ENCODE data around the gene TPO. TPM values are rescaled to one million over a fixed set of nuclear protein-coding genes. Genes with fewer than 3 reads are reported as not detected.
"Not testable (repeated sequence)": the region's sequence is repeated elsewhere in the genome, so short reads cannot be mapped to it uniquely, and the experiment has no call there.

TPO gene
- total and polyA plus RNA-seq, 4 donors = not detected

DNA sequence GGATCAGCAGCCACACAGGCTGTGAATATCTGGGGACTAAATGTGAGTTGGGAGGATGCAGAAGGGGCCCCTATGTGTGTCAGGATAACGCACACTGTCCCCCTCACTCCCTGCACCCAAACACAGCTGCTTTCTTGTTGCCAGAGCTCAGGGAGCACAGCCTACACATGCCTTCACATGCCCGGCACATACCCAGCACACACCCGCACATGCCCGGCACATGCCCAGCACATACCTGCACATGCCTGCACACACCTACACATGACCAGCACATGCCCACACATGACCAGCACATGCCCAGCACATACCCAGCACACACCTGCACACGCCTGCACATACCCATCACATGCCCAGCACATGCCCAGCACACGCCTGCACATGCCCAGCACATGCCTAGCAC lies 75.6 kb downstream of the TPO start:
- TF ChIP-seq, protein P1, sequence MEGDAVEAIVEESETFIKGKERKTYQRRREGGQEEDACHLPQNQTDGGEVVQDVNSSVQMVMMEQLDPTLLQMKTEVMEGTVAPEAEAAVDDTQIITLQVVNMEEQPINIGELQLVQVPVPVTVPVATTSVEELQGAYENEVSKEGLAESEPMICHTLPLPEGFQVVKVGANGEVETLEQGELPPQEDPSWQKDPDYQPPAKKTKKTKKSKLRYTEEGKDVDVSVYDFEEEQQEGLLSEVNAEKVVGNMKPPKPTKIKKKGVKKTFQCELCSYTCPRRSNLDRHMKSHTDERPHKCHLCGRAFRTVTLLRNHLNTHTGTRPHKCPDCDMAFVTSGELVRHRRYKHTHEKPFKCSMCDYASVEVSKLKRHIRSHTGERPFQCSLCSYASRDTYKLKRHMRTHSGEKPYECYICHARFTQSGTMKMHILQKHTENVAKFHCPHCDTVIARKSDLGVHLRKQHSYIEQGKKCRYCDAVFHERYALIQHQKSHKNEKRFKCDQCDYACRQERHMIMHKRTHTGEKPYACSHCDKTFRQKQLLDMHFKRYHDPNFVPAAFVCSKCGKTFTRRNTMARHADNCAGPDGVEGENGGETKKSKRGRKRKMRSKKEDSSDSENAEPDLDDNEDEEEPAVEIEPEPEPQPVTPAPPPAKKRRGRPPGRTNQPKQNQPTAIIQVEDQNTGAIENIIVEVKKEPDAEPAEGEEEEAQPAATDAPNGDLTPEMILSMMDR (IDR thresholded peaks at IDR 0.05; ENCODE audit: low read depth, low read length, missing input control) = no peak
- TF ChIP-seq, protein P2, sequence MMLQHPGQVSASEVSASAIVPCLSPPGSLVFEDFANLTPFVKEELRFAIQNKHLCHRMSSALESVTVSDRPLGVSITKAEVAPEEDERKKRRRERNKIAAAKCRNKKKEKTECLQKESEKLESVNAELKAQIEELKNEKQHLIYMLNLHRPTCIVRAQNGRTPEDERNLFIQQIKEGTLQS (IDR thresholded peaks at IDR 0.05) = no peak
- no peak for TF ChIP-seq EGR1 (IDR thresholded peaks at IDR 0.05; ENCODE audit: low read depth in 2 of 2)
- TF ChIP-seq HNF4A (conservative IDR thresholded peaks at IDR 0.05) = no peak
- TF ChIP-seq GABPA (IDR thresholded peaks at IDR 0.05 in 1 of 2, conservative IDR thresholded peaks at IDR 0.05 in 1 of 2) = no peak
- TF ChIP-seq FOXA1 (IDR thresholded peaks at IDR 0.05) = no peak
- TF ChIP-seq JUND (IDR thresholded peaks at IDR 0.05) = no peak
- TF ChIP-seq, protein P3, sequence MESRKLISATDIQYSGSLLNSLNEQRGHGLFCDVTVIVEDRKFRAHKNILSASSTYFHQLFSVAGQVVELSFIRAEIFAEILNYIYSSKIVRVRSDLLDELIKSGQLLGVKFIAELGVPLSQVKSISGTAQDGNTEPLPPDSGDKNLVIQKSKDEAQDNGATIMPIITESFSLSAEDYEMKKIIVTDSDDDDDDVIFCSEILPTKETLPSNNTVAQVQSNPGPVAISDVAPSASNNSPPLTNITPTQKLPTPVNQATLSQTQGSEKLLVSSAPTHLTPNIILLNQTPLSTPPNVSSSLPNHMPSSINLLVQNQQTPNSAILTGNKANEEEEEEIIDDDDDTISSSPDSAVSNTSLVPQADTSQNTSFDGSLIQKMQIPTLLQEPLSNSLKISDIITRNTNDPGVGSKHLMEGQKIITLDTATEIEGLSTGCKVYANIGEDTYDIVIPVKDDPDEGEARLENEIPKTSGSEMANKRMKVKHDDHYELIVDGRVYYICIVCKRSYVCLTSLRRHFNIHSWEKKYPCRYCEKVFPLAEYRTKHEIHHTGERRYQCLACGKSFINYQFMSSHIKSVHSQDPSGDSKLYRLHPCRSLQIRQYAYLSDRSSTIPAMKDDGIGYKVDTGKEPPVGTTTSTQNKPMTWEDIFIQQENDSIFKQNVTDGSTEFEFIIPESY (IDR thresholded peaks at IDR 0.05) = no peak
- TF ChIP-seq SP1 (IDR thresholded peaks at IDR 0.05) = no peak
- no peak for TF ChIP-seq TAF1 (conservative IDR thresholded peaks at IDR 0.05)
- no peak for TF ChIP-seq HNF4G (IDR thresholded peaks at IDR 0.05)
- TF ChIP-seq YY1 (IDR thresholded peaks at IDR 0.05) = no peak
- TF ChIP-seq NR2F2 (IDR thresholded peaks at IDR 0.05) = no peak
- Histone ChIP-seq H3K9me3 (ENCODE audit: control insufficient read depth in 4 of 4, low read length in 3 of 4) (no peaks in the 10 kb centered on the region), H3K27me3 (ENCODE audit: control insufficient read depth in 4 of 4, insufficient read depth in 4 of 4, low read length in 3 of 4) (no peaks in the 10 kb centered on the region), H3K27ac (ENCODE audit: low read depth in 1 of 2, low read length in 2 of 2) (no peak overlapping the region), H3K4me1 (ENCODE audit: control insufficient read depth in 4 of 4, insufficient read depth in 4 of 4, low read length in 3 of 4) (no peaks in the 10 kb centered on the region), H3K9ac (ENCODE audit: low read depth in 1 of 2, low read length in 2 of 2) (no peak overlapping the region), H3K36me3 (ENCODE audit: control insufficient read depth in 4 of 4, insufficient read depth in 3 of 4, low read depth in 1 of 4, low read length in 3 of 4) (no peaks in the 10 kb centered on the region), H3K4me3 (ENCODE audit: low read depth in 1 of 3, low read length in 3 of 3) (no peak overlapping the region)
- no peak for DNase-seq (ENCODE audit: low spot score)
- 93% methylated on average over 6 of the region's 6 CpGs for WGBS

DNA sequence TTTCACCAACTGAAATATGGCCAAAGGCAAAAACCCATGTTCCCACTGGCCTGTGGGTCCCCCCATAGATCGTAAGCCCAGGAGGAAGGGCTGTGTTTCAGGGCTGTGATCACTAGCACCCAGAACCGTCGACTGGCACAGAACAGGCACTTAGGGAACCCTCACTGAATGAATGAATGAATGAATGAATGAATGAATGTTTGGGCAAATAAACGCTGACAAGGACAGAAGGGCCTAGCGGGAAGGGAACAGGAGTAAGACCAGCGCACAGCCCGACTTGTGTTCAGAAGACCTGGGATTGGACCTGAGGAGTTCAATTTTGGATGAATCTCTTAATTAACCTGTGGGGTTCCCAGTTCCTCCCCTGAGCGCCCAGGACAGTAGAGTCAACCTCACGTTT lies 76.2 kb downstream of the TPO start:
- TF ChIP-seq, protein P4, sequence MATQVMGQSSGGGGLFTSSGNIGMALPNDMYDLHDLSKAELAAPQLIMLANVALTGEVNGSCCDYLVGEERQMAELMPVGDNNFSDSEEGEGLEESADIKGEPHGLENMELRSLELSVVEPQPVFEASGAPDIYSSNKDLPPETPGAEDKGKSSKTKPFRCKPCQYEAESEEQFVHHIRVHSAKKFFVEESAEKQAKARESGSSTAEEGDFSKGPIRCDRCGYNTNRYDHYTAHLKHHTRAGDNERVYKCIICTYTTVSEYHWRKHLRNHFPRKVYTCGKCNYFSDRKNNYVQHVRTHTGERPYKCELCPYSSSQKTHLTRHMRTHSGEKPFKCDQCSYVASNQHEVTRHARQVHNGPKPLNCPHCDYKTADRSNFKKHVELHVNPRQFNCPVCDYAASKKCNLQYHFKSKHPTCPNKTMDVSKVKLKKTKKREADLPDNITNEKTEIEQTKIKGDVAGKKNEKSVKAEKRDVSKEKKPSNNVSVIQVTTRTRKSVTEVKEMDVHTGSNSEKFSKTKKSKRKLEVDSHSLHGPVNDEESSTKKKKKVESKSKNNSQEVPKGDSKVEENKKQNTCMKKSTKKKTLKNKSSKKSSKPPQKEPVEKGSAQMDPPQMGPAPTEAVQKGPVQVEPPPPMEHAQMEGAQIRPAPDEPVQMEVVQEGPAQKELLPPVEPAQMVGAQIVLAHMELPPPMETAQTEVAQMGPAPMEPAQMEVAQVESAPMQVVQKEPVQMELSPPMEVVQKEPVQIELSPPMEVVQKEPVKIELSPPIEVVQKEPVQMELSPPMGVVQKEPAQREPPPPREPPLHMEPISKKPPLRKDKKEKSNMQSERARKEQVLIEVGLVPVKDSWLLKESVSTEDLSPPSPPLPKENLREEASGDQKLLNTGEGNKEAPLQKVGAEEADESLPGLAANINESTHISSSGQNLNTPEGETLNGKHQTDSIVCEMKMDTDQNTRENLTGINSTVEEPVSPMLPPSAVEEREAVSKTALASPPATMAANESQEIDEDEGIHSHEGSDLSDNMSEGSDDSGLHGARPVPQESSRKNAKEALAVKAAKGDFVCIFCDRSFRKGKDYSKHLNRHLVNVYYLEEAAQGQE (IDR thresholded peaks at IDR 0.05) = no peak
- TF ChIP-seq RXRA (IDR thresholded peaks at IDR 0.05) (no peak), GABPA (IDR thresholded peaks at IDR 0.05 in 1 of 2, conservative IDR thresholded peaks at IDR 0.05 in 1 of 2) (no peak), TAF1 (conservative IDR thresholded peaks at IDR 0.05) (no peak), SP1 (IDR thresholded peaks at IDR 0.05) (no peak), FOXA2 (IDR thresholded peaks at IDR 0.05) (no peak), YY1 (IDR thresholded peaks at IDR 0.05) (no peak), EGR1 (IDR thresholded peaks at IDR 0.05; ENCODE audit: low read depth in 2 of 2) (no peak), RAD21 (IDR thresholded peaks at IDR 0.05) (no peak), HNF4A (conservative IDR thresholded peaks at IDR 0.05) (no peak), NR2F2 (IDR thresholded peaks at IDR 0.05) (no peak), HNF4G (IDR thresholded peaks at IDR 0.05) (no peak), JUND (IDR thresholded peaks at IDR 0.05) (no peak)
- TF ChIP-seq, protein P5, sequence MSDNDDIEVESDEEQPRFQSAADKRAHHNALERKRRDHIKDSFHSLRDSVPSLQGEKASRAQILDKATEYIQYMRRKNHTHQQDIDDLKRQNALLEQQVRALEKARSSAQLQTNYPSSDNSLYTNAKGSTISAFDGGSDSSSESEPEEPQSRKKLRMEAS (IDR thresholded peaks at IDR 0.05) = no peak
- TF ChIP-seq, protein P1 (IDR thresholded peaks at IDR 0.05; ENCODE audit: low read depth, low read length, missing input control) = no peak
- TF ChIP-seq, protein P2 (IDR thresholded peaks at IDR 0.05) = no peak
- Histone ChIP-seq H3K36me3 (ENCODE audit: control insufficient read depth in 4 of 4, insufficient read depth in 3 of 4, low read depth in 1 of 4, low read length in 3 of 4) (no peaks in the 10 kb centered on the region), H3K4me3 (ENCODE audit: low read depth in 1 of 3, low read length in 3 of 3) (no peak overlapping the region), H3K27me3 (ENCODE audit: control insufficient read depth in 4 of 4, insufficient read depth in 4 of 4, low read length in 3 of 4) (no peaks in the 10 kb centered on the region), H3K27ac (ENCODE audit: low read depth in 1 of 2, low read length in 2 of 2) (no peak overlapping the region), H3K9me3 (ENCODE audit: control insufficient read depth in 4 of 4, low read length in 3 of 4) (no peaks in the 10 kb centered on the region), H3K9ac (ENCODE audit: low read depth in 1 of 2, low read length in 2 of 2) (no peak overlapping the region), H3K4me1 (ENCODE audit: control insufficient read depth in 4 of 4, insufficient read depth in 4 of 4, low read length in 3 of 4) (no peaks in the 10 kb centered on the region)
- WGBS = 93% methylated on average over 9 of the region's 9 CpGs
- no peak for DNase-seq (ENCODE audit: low spot score)

DNA sequence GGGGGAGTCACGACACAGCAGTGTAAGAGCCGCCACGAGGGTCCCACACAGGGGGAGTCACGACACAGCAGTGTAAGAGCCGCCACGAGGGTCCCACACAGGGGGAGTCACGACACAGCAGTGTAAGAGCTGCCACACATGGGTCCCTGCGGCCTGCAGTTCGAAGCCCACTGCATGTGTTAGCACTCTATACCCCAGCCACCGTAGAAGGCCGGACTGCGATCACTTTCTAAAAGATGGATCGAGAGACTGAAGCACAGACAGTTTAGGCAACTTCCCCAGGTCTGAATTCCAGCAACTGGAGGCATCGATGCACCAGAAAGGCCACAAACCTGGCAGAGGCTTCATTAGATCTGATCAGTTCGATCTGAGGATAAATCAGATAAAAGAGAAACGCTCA lies 77.1 kb downstream of the TPO start:
- H3K27me3 ChIP-seq (ENCODE audit: control insufficient read depth in 4 of 4, insufficient read depth in 4 of 4, low read length in 3 of 4); H3K36me3 ChIP-seq (ENCODE audit: control insufficient read depth in 4 of 4, insufficient read depth in 3 of 4, low read depth in 1 of 4, low read length in 3 of 4); H3K4me1 ChIP-seq (ENCODE audit: control insufficient read depth in 4 of 4, insufficient read depth in 4 of 4, low read length in 3 of 4); DNase-seq (ENCODE audit: low spot score); H3K9me3 ChIP-seq (ENCODE audit: control insufficient read depth in 4 of 4, low read length in 3 of 4); H3K4me3 ChIP-seq (ENCODE audit: low read depth in 1 of 3, low read length in 3 of 3); H3K9ac ChIP-seq (ENCODE audit: low read depth in 1 of 2, low read length in 2 of 2); H3K27ac ChIP-seq (ENCODE audit: low read depth in 1 of 2, low read length in 2 of 2): not testable (repeated sequence)
- WGBS = 90% methylated on average over 16 of the region's 16 CpGs

Measured in liver (tissue), 9 donors.